HG03025 (cell line): ENCODE measurements around the gene MICB.

ENCODE experiments used
- ATAC-seq: cut with Tn5 transposase; IDR thresholded peaks from one replicate; pipeline ENCODE4 v1.9.1; 2021; ENCODE audit warnings: mild to moderate bottlenecking, moderate library complexity; ENCODE audit not compliant: unreplicated experiment, low FRiP score

Gene MICB

GRCh38 chr6:31559606-31559957, 61.6 kb downstream of the MICB start:
- ATAC-seq: no peak

- no peak for ATAC-seq
These were observed 62.2 kb downstream of the MICB start for GRCh38 chr6:31559958-31560696.

GRCh38 chr6:31560697-31561058, 62.7 kb downstream of the MICB start:
- ATAC-seq: no peak
